Measurements from ENCODE around the gene MAN2B2. TPM values are rescaled to one million over a fixed set of nuclear protein-coding genes. Genes with fewer than 3 reads are reported as not detected.
A peak's percentile ranks its signal among the peaks of the same experiment; 100 is the strongest.

MAN2B2 gene
- total and polyA plus RNA-seq, 9 of the 15 experiments (the other 6 are each of a cell fraction or from before 2014, with no cell fraction given): 0.21 to 8.8 (median 3.7) TPM

DNA sequence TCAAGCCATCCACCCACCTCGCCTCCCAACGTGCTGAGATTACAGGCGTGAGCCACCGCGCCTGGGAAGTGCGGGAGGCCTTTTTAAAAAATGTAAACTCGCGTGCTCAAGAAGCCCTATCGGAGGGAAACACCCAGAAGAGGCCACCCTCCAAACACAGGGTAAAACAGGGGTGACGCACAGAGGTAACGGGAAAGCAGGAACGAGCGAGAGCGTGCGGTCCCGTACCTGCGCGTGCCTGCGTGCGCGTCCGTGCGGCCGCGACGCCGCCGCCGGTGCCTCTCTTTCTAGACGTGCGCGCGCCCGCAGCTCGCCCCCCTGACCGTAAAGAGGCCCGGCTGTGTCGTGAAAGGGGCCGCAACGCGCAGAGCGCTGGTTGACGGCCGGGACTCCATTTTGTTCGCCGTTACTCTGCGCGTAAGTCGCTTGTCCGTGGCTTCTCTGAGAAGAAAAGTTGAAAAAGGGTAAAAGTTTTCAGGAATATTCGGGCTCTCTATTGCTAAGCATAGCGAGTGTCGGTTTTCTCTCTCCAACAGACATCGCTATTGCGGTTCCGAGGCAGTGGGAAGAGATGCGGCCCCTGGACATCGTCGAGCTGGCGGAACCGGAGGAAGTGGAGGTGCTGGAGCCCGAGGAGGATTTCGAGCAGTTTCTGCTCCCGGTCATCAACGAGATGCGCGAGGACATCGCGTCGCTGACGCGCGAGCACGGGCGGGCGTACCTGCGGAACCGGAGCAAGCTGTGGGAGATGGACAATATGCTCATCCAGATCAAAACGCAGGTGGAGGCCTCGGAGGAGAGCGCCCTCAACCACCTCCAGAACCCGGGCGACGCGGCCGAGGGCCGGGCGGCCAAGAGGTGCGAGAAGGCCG lies 65.5 kb downstream of the MAN2B2 start, which contains the start of gene MRFAP1 (continued):
- TF ChIP-seq HDAC6 (IDR thresholded peaks at IDR 0.05; ENCODE audit: low read depth, low read length): no peak
- TF ChIP-seq ZNF124 (CRISPR knock-in tag; IDR thresholded peaks at IDR 0.05): no peak
- no peak for TF ChIP-seq MIER1 (IDR thresholded peaks at IDR 0.05; ENCODE audit: low read depth)
- TF ChIP-seq ZNF263 (CRISPR knock-in tag; IDR thresholded peaks at IDR 0.05; ENCODE audit: borderline replicate concordance): no peak; the same call in 1 of the 2 replicates
- TF ChIP-seq ZNF79 (CRISPR knock-in tag; IDR thresholded peaks at IDR 0.05; ENCODE audit: low read depth): no peak
- no peak for TF ChIP-seq RFX1 (IDR thresholded peaks at IDR 0.05)
- TF ChIP-seq, protein P1, sequence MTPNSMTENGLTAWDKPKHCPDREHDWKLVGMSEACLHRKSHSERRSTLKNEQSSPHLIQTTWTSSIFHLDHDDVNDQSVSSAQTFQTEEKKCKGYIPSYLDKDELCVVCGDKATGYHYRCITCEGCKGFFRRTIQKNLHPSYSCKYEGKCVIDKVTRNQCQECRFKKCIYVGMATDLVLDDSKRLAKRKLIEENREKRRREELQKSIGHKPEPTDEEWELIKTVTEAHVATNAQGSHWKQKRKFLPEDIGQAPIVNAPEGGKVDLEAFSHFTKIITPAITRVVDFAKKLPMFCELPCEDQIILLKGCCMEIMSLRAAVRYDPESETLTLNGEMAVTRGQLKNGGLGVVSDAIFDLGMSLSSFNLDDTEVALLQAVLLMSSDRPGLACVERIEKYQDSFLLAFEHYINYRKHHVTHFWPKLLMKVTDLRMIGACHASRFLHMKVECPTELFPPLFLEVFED (CRISPR knock-in tag; conservative IDR thresholded peaks at IDR 0.05): no peak
- no peak for TF ChIP-seq ATF1 (CRISPR knock-in tag; IDR thresholded peaks at IDR 0.05)
- peak; percentile 81 for TF ChIP-seq ATF1 (tag; IDR thresholded peaks at IDR 0.05)
- peak; percentile 69 for TF ChIP-seq PRDM10 (IDR thresholded peaks at IDR 0.05; ENCODE audit: partially characterized antibody)
- peak; percentile 46; the same call in 1 of the 2 replicates for TF ChIP-seq ZNF431 (CRISPR knock-in tag; IDR thresholded peaks at IDR 0.05)
- TF ChIP-seq ZNF253 (CRISPR knock-in tag; conservative IDR thresholded peaks at IDR 0.05): no peak
- TF ChIP-seq SAFB (IDR thresholded peaks at IDR 0.05; ENCODE audit: borderline replicate concordance, low read depth, low read length): no peak
- TF ChIP-seq GTF2B (IDR thresholded peaks at IDR 0.05; ENCODE audit: extremely low read depth, insufficient read length): peak; percentile 49
- TF ChIP-seq, protein P2, sequence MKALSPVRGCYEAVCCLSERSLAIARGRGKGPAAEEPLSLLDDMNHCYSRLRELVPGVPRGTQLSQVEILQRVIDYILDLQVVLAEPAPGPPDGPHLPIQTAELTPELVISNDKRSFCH (CRISPR knock-in tag; IDR thresholded peaks at IDR 0.05): no peak
- TF ChIP-seq, protein P2 (tag; IDR thresholded peaks at IDR 0.05): peak; percentile 64
- TF ChIP-seq POU5F1 (IDR thresholded peaks at IDR 0.05; ENCODE audit: borderline replicate concordance, low read depth, low read length, partially characterized antibody): peak; percentile 36
- TF ChIP-seq HOXB6 (CRISPR knock-in tag; IDR thresholded peaks at IDR 0.05; ENCODE audit: borderline replicate concordance): no peak
- TF ChIP-seq HNRNPLL (IDR thresholded peaks at IDR 0.05; ENCODE audit: low read depth, low read length, poor library complexity, severe bottlenecking): peak; percentile 60

Data from K562 (cell line).